Muscle of arm (tissue), 12 donors: ENCODE data around the gene ZFYVE9. TPM values are rescaled to one million over a fixed set of nuclear protein-coding genes. Genes with fewer than 3 reads are reported as not detected.
A peak's percentile ranks its signal among the peaks of the same experiment; 100 is the strongest.
"Not testable (repeated sequence)": the region's sequence is repeated elsewhere in the genome, so short reads cannot be mapped to it uniquely, and the experiment has no call there.

Source experiments
- DNase-seq: peaks from one replicate; pipeline ENCODE4 v3.0.0-alpha.2; 2013
- polyA plus RNA-seq, 12 donors: library from polyadenylated mRNA; unstranded; fragments of 120-200 nt; gene quantifications; one replicate each; pipeline ENCODE4 v1.2.1, GENCODE V29; 2013; ENCODE audit not compliant: insufficient read length in 12 of 12

ZFYVE9 gene
- polyA plus RNA-seq, 12 donors, result 13.7 to 25.5 (median 23.2) TPM; not detected in 1

DNA sequence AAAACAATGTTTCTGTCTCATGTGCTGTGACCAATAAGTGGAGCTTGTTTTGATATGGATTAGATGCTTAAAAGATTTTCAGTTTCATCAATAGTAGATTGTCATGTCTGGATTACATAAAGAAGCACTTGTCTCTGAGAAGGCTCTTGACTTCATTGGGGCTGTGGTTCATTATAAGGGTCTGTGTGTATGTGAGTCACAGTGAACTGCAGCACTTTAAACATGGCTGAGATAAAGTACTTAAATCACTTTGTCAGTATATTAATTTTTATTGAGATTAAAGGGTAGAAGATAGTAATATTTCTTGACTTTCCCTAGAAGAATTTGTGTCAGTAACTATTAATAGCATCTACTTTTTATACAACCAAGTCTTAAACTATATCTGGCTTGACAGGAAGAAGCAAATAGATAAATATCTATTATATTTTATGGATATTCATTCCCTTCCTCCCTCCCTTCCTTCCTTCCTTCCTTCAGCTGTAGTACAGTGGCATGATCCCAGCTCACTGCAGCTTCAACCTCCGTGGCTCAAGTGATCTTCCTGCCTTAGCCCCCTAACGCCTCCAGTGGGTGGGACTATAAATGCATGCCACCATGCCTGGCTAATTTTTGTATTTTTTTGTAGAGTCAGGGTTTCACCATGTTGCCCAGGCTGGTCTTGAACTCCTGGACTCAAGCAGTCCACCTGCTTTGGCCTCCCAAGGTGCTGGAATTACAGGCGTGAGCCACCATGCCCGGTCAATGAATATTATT, 48.8 kb downstream of the ZFYVE9 start:
- no peak for DNase-seq

GRCh38 chr1:52191395-52191965, 49.6 kb downstream of the ZFYVE9 start:
- DNase-seq, result no peak

GRCh38 chr1:52192024-52192423, 50.1 kb downstream of the ZFYVE9 start:
- DNase-seq, result no peak

DNA sequence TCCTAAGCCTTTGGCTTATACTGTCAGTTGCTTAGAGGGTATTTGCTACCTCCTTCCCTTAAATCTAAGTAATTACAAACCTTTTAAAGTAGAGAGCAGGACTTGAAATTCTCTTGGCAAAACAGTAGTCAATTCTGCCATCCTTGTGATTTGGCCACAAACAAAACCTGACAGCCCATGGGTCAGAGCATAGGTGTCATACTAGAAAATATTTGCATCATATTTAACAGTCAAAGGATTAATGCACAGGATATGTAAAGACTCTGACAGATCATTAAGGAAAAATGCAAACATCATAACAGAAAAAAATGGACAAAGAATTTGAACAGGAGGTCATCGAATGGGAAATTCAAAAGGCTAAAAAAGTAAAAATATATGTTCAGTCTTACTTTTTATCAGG, 50.5 kb downstream of the ZFYVE9 start:
- DNase-seq, result no peak

GRCh38 chr1:52193985-52194384, 52.1 kb downstream of the ZFYVE9 start:
- DNase-seq, result no peak

- DNase-seq, result no peak
Observed at GRCh38 chr1:52195161-52195560, 53.3 kb downstream of the ZFYVE9 start.

GRCh38 chr1:52203935-52204625, 62.2 kb downstream of the ZFYVE9 start:
- no peak for DNase-seq

DNA sequence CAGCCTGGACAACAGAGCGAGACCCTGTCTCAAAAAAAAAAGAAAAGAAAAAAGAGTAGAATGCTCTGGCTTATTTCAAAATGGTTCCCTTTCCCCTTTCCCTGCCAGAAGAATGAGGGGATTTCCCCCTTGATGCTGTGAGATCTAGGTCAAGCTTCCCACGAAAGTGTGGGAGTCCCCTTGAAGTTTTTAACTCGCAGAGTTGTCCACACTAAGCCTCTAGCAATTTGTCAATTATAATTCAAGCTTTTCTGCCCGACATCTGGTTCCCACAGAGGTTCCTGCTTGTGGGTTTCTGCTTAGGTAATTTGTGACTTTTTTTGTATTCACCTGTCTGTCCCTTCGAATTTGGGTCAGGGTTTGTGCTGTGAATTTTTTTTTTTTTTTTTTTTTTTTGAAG, 62.8 kb downstream of the ZFYVE9 start:
- DNase-seq, result no peak

GRCh38 chr1:52206686-52207085, 64.8 kb downstream of the ZFYVE9 start:
- DNase-seq, result not testable (repeated sequence)

- no peak for DNase-seq
Observed at GRCh38 chr1:52209429-52209828, 67.5 kb downstream of the ZFYVE9 start.

GRCh38 chr1:52210044-52210443, 68.2 kb downstream of the ZFYVE9 start:
- DNase-seq, result no peak

DNA sequence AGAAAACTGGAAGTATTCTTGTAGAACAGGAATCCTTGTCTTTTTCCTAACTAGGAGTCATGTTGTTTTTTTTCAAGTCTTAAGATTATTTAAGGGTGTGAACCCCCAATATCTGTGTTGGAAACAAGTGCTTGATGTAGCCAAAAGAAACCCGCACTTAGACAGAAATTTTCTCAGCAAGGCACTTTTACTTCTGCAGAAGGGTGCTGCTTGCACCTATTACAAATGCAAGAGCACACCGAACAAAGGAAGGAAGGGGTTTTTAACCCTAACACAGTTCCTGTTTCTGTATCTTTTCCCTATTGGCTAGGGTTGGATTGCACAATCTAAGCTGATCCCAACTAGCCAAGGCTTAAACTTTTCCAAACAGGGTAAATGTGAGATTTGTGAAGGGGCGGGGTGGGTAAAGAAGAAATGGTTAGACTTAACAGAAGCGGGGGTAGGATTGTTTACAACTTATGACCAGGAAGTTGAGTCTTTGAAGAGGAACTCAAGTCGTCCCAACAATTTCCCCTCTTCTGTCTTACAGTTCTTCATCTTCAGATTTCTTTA, 75.1 kb downstream of the ZFYVE9 start:
- no peak for DNase-seq

GRCh38 chr1:52225174-52225573, 83.3 kb downstream of the ZFYVE9 start:
- no peak for DNase-seq

DNA sequence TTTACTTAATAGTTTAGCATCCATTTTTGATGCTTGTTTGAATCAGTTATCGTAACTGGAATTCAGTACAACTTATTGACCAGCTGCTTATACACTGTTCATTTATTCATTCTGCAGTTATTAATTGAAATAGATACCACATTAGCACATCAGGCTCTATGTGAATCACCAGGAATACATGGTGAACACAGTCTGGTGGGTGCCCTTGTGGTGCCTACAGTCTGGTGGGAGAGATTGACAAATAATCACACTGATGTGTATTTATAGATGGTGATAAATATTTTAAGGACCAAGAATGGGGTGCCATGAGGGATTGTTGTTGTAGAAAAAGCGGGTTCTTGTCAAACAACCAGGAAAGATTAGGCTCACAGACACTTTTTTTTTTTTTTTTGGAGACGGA, 87.6 kb downstream of the ZFYVE9 start:
- DNase-seq, result no peak

DNA sequence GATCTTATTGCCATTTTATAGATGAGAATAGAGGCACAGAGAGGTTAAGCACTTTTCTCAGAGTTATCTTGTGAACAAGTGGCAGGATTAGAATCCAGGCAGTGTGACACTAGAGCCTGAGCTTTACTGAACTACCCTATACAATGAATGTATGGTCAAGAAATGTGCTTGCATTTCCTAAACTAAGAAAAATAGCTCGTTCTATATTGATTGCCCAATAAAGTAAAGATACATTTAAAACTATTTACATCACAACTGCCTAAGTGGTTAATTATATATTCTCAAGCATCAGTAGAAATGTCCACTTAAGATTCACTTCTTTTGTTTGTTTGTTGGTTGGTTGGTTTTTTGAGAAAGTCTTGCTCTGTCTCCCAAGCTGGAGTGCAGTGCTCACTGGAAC, 91.6 kb downstream of the ZFYVE9 start:
- no peak for DNase-seq

- DNase-seq, result no peak
Observed at GRCh38 chr1:52234014-52234413, 92.1 kb downstream of the ZFYVE9 start.

DNA sequence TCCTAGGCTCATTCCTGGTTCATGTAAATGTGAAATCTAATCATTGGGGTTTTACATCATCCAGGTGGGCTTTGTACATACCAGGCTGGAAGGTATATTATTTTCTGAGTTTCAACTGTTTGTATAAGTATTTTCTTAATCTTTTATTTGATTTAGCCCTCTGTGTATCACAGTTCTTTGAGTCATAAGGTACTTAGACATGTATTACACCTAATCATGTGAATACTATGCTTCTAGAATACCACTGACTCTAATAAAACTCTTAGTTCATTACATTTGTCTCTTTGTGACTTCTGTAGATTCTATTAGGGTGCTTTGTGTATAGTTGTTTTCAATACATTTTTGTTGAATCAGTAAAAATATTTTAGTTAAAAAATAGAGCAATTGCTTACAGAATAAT, 92.8 kb downstream of the ZFYVE9 start:
- no peak for DNase-seq

- peak; percentile 11 for DNase-seq
Observed at GRCh38 chr1:52235646-52236045, 93.8 kb downstream of the ZFYVE9 start.

DNA sequence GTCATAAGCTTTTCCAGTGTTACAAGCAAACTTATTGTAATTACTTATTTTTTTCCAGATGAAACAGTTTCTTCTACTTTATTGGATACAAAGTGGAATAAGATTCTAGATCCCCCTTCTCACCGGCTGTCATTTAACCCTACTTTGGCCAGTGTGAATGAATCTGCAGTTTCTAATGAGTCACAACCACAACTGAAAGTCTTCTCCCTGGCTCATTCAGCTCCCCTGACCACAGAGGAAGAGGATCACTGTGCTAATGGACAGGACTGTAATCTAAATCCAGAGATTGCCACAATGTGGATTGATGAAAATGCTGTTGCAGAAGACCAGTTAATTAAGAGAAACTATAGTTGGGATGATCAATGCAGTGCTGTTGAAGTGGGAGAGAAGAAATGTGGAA, 95.5 kb downstream of the ZFYVE9 start:
- DNase-seq, result no peak

DNA sequence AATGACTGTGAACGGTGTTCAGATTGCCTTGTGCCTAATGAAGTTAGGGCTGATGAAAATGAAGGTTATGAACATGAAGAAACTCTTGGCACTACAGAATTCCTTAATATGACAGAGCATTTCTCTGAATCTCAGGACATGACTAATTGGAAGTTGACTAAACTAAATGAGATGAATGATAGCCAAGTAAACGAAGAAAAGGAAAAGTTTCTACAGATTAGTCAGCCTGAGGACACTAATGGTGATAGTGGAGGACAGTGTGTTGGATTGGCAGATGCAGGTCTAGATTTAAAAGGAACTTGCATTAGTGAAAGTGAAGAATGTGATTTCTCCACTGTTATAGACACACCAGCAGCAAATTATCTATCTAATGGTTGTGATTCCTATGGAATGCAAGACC, 96.6 kb downstream of the ZFYVE9 start:
- no peak for DNase-seq

DNA sequence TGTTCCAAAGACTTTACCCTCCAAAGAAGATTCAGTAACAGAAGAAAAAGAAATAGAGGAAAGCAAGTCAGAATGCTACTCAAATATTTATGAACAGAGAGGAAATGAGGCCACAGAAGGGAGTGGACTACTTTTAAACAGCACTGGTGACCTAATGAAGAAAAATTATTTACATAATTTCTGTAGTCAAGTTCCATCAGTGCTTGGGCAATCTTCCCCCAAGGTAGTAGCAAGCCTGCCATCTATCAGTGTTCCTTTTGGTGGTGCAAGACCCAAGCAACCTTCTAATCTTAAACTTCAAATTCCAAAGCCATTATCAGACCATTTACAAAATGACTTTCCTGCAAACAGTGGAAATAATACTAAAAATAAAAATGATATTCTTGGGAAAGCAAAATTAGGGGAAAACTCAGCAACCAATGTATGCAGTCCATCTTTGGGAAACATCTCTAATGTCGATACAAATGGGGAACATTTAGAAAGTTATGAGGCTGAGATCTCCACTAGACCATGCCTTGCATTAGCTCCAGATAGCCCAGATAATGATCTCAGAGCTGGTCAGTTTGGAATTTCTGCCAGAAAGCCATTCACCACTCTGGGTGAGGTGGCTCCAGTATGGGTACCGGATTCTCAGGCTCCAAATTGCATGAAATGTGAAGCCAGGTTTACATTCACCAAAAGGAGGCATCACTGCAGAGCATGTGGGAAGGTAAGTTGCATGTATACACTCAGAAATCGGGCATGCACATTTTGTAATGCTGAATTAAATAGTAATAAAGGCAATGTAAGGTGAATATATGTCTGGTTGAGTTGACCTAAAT, 97.2 kb downstream of the ZFYVE9 start:
- no peak for DNase-seq

GRCh38 chr1:52239708-52240001, 97.8 kb downstream of the ZFYVE9 start:
- no peak for DNase-seq
